GM21423 (cell line): Measurements from ENCODE around the gene CHST15.
"Not testable (repeated sequence)": the region's sequence is repeated elsewhere in the genome, so short reads cannot be mapped to it uniquely, and the experiment has no call there.

Experiments used
- ATAC-seq: cut with Tn5 transposase; IDR thresholded peaks from one replicate; pipeline ENCODE4 v1.9.1; 2021; ENCODE audit warnings: mild to moderate bottlenecking, moderate library complexity; ENCODE audit not compliant: unreplicated experiment

The CHST15 gene

DNA sequence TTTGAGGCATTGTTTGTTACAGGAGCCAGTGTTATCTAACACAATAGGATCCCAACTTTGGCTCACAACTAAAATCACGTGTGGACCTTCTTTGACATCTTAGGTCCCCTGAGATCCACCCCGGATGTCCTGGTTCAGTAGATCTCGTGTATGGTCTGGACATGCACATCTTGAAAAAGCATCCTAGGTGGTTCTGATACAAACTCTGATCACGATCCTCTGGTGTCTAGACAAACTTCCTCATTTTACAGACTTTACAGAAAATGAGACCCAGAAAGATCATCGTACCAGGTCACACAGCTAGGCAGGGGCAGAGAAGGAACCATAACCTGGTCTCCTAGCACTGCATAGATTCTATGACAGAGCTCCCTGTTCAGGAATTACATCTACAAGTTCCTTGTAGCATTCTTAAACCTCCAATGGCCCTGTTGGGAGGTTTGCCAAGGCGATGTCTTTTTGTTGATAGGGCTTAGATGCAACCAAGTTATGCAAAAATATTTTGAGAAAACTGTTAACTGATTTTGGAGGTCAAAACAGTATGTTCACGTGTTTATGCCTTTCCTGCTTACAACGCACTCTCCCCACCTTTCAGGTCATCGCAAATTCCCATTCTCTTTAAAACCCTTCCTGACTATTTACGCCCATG lies 30.8 kb upstream of the CHST15 start:
- no peak for ATAC-seq

DNA sequence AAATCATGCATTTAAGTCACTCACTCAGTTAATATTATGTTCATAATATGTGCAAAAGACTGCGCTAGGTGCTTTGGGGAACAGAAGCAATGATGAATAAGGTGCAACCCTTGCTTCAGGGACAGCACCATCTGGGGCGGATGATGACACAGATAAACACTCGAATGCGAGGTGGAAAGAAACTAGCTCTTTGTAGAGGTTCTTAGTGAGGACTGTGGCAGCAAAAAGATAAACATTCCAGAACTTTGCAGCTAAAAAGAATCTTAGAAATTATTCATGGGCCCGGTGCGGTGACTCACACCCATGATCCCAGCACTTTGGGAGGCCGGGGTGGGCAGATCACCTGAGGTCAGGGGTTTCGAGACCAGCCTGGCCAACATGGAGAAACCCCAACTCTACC lies 29.8 kb upstream of the CHST15 start:
- no peak for ATAC-seq

GRCh38 chr10:124122211-124122610 lies 28.8 kb upstream of the CHST15 start:
- ATAC-seq, result no peak

GRCh38 chr10:124120410-124121061 lies 27.1 kb upstream of the CHST15 start:
- no peak for ATAC-seq

- no peak for ATAC-seq
Observed at GRCh38 chr10:124119946-124120345, 26.5 kb upstream of the CHST15 start.

DNA sequence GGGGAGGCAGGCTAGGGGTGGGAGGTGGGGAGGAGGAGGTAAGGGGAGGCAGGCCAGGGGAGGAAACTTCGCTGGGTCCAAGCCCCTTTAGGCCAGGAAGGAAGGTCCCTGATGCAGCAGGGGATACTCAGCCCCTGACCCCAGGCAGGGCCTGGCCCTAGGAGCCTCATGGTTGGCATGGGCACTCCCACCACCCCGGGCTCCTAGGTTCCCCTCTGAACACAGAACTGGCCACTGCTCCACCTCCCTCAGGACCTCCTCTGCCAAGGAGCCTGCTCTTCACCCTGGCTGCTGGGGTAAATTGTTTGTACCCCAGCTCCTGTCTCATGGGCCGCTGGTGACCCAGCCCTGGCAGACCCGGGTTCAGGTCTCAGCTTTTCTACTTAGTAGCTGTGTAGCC lies 25.8 kb upstream of the CHST15 start:
- no peak for ATAC-seq

DNA sequence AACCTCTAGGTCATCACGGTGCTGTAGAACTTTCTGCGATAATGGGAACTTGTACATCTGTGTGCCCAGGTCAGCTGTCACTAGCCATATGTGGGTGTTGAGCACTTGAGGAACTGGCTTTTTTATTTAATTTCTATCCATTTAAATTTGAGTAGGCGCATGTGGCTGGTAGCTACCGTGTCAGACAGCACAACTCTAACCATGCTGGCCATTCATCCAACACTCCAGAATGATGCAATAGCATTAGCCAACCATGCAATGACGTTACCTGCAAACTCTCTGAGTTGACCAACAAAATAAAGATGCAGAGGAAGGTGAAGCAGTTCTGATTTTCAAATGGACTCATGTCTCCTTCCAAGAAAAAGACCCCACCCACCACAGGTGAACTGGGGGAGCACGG lies 24.4 kb upstream of the CHST15 start:
- no peak for ATAC-seq

GRCh38 chr10:124117511-124117785 lies 24.1 kb upstream of the CHST15 start:
- no peak for ATAC-seq

DNA sequence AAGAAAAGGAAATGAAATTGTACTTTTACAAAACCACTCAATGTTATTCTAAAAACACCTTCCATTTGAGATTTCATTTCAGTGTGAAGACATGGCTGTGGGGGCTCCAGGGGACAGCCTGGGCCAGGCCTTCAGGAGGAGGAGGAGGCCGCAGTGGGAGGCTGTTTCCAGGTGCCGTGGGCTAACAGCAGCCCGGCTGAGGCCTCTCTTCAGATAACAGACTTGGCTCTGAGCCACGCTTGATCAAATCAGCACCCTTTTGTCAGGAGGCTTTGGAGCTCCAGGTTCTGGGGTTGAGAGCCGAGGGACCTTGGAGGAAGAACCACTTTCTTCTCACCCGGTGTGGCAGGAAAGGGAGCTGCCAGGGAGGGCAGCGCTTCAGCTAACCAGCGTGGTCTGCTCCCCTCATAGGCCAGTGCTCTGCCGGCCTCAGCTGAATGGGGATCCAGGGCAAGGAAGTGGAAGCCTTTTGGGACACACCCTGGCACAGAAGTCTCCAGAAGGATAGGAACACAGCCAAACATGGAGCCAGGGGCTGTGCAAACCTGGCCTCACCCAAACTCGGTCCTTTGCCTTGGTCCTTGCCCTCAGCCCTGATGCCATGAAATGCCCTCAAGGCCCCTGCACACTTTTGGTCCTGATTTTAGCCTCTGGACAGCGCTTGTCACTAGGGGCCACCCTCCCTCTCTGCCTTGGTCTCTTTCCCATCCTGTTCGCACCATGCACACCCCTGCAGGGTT lies 23.5 kb upstream of the CHST15 start:
- ATAC-seq, result no peak

DNA sequence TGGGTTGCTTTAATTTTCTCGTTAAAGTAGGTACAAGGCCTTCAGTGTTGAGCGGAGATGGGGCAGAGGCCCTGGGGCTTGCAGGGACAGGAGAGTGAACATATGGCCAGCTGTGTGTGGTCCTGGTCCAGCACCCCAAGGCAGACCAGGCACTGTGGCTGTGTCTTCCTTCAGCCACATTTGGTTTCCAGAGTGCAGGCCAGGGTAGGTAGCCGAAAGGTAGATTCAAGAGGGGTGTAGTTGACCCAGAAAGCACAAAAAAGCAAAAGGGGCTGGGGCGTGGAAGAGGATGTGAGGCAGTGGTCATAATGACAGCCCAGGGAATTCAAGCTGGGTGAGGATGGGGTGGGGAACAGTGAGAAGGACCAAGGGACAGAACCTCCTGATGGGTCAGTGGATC lies 21.3 kb upstream of the CHST15 start:
- no peak for ATAC-seq

DNA sequence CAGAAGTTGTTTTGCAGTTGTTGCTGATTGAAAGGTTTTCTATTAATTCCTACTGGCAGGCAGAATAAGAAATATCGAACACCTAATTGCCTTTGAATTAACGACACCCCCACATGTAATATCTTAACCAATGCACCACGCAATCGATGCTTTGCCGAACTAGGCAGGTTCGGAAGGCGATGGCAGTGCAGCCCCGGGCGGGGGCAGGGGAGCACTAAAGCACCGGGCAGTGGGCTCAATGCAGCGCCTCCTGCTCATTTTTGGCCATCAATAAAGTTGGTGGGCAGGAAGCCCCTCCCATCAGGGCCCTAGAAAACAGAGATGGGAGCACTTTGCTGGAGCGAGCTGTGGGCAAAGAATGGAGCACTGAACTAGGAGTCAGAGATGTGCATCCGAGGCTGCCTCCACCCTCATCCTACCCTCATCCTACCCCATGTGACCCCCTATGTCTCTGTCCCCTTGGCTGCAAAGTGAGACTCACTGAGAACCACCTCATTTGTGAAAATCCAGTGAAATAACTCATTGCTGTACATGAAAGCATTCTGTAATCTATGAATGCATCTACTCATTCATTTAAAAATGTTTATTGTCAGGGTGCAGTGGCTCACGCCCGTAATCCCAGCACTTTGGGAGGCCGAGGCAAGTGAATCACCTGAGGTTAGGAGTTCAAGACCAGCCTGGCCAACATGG lies 19.6 kb upstream of the CHST15 start:
- no peak for ATAC-seq

GRCh38 chr10:124110882-124111281 lies 17.5 kb upstream of the CHST15 start:
- no peak for ATAC-seq

DNA sequence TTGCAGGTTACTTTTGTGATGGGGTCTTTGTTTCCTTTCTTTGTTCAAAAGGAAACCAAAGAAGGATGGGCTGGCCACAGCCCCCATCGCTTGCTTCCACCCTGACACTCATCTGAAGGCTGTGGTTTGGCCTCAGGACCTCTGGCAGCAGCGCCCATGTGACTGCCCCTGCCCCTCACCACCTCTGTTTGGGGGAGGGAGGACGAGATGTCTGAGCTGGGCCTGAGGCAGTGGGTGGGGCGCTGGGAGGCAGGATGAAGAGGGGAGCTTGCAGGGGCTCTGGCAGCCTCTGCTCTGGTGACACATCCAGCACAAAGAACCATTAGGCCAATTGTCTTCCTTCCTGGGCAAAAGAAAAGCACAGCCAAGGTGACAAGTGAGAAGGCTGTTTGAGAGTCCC lies 15.9 kb upstream of the CHST15 start:
- ATAC-seq, result no peak

DNA sequence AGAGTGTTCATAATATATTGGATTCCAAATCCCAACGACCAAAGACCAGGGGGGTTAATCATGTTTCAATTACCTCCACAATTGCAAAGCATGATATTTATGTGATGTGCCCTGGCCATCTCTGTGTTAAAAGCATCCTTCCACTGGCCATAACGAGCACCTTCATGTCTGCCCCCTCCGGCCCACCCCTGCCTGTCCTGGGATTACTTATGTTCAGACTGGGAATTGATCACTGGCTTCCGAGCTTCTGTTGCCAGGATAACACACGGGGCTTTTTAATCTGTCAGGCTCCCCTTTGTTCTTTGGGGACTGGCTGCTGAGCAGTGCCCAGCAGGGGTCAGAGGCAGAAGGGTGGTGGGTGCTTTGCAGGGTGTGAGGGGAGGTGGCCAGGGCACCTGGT lies 13.7 kb upstream of the CHST15 start:
- ATAC-seq, result no peak

DNA sequence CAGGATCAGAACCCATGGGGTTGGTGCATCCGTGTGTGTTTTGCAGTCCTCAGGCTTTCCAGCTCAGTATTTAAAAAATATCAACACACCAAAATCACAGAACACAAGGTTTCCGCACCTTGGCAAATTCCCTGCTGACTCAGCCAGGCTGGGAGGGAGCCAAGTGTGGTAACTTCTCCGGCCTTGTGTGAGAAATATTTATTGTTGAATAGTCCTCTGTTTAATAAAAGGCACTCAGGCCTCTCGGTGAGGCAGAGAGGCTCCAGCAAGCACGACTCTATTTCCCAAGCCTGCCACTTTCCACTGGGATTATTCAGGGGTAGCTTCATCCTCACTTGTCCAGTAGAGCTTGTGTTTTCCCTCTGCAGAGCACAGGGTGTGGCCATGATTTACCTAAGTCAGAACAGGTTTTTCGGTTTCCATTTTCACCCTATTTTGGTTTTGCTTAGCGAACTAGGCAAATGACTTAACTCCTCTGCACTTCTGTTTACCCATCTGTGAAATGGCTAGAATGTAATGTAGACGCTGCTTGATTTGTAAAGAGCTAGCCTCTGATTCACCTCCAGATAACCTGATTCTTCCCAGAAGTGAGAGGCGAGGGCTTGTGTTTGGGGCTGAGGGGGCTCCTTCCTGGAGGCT lies 13.0 kb upstream of the CHST15 start:
- peak; percentile 94 for ATAC-seq

DNA sequence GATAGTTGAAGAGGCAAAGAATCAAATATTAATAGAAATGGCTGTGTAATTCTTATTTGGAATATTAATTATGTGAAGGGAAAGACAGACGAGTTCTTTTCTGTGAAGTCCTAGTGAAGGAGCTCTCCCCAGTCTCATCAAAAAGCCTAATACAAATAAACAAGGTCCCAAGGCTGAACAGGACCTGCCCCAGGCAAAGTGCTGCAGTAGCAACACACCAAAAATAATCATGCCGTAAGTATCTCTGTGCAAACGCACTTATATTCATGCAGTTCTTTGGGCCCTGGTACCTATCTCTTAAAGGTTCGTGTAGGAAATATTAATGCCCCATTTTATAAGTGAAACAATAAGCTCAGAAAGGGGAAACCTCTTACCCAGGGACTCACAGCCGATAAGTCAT lies 12.2 kb upstream of the CHST15 start:
- no peak for ATAC-seq

GRCh38 chr10:124105045-124105444 lies 11.6 kb upstream of the CHST15 start:
- ATAC-seq, result no peak

DNA sequence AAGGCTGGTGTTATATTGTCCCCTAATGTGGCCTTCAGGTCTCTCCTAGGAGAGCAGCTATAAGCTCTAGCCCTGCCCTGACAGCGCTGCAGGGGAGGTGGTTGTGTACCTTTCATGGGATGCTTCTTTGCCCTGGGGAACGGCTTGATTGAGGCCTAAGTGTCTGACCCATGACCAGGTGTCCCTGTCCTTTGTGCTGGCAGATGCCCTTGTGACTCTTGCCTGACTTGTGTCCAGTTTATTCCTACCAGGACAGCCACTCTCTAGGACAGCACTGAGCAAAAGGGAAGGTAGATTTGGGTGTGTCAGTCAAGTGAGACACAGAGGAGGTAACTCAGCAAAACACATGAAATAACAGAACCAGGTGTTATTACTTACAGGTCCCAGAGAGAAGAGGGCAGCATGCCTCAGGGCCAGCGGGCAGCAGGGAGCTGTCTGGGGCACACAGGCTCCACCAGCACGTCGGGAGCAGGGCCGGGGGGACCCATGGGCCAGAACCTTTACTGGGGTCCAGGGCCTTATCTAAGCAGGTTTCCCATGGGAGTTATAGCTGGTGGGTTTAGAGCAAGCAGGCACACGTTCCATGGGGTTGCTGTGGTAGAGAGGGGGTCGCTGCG lies 10.7 kb upstream of the CHST15 start:
- no peak for ATAC-seq

DNA sequence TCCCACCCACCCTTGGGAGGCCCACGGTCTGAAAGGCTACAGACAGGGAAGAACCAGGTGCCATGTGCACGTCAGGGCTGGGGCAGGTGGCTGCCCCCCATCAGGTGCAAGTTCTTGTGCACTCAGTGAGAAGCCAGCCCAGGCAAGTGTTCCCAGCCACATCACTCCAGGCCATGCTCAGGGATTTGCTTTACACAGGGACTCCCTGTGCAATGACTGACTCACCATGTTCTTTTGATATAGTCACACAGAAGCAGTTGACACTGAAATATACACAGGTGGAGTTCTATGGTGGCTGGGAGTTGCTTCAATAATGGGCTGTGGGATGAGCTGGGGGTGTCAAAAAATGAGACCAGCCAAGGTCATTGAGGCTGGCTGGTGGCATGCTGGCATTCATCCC lies 8.0 kb upstream of the CHST15 start:
- no peak for ATAC-seq

- ATAC-seq, result not testable (repeated sequence)
Observed at GRCh38 chr10:124100651-124101050, 7.3 kb upstream of the CHST15 start.

- ATAC-seq, result no peak
Observed at GRCh38 chr10:124100124-124100523, 6.7 kb upstream of the CHST15 start.
